ENCODE data around the gene LRP1B. TPM values are rescaled to one million over a fixed set of nuclear protein-coding genes. Genes with fewer than 3 reads are reported as not detected.

The LRP1B gene
- total and polyA plus RNA-seq, 8 donors: 0.03 to 1.6 (median 0.84) TPM

DNA sequence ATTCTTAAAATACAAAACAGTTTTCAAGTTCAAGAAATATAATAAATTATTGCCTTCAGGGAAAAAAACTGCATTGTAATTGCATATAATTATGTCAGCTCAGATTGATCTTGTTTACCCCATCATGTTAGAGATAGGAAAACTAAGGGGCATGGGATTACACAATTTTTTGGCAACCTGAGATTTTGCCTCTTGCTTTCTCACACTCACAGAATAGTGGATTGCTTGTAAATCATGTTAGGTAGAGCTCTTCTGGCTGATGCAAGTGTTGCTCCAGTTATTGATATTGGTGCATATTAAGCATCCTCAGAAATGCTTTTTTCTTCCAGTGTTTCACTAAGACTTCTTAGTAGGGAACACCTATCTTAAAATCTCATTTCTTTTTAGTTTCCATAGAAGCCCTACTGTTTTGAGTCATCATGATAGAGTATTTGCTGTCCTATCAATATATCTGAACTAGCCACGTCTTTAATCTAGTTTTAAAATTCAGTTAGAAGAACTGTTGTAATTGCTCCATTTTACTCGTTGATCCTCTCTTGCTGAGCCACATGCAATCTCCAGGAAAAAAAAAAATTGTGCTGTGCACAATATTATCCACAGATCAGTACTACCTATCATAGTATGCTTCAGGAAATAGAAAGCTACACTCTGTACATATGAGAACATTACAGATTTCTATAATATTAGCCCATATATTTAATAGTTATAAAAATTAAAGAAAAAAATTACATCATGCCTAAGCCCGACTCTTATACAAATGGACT lies 393.1 kb downstream of the LRP1B start:
- H3K9me3 ChIP-seq: no peaks in the 10 kb centered on the region
- no peak for DNase-seq
- H3K27ac ChIP-seq: no peak overlapping the region
- no peaks in the 10 kb centered on the region for H3K27me3 ChIP-seq
- TF ChIP-seq, protein P1, sequence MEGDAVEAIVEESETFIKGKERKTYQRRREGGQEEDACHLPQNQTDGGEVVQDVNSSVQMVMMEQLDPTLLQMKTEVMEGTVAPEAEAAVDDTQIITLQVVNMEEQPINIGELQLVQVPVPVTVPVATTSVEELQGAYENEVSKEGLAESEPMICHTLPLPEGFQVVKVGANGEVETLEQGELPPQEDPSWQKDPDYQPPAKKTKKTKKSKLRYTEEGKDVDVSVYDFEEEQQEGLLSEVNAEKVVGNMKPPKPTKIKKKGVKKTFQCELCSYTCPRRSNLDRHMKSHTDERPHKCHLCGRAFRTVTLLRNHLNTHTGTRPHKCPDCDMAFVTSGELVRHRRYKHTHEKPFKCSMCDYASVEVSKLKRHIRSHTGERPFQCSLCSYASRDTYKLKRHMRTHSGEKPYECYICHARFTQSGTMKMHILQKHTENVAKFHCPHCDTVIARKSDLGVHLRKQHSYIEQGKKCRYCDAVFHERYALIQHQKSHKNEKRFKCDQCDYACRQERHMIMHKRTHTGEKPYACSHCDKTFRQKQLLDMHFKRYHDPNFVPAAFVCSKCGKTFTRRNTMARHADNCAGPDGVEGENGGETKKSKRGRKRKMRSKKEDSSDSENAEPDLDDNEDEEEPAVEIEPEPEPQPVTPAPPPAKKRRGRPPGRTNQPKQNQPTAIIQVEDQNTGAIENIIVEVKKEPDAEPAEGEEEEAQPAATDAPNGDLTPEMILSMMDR (IDR thresholded peaks at IDR 0.05): no peak
- intact Hi-C loops (cut with DNase I): no loop called here
- no peaks in the 10 kb centered on the region for H3K4me1 ChIP-seq
- ATAC-seq: no peak
- H3K36me3 ChIP-seq: no peaks in the 10 kb centered on the region
- no peak overlapping the region for H3K4me3 ChIP-seq

DNA sequence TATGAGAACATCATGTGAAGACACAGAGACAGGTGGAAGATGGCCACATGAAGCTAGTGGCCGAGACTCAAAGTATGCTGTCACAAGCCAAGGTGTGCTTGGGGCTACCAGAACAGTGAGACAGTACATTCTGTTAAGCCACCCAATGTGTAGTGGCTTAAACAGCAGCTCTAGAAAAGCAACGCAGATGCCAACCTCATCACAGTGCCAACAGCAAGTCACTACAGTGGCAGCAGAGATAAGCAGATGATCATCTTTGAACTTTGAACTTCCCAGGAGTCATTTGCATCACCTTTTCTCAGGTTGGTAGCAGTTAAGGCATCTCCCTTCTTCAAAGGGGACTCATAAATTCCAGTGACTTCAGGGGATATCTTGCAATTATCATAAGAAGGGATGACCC lies 394.4 kb downstream of the LRP1B start:
- TF ChIP-seq, protein P1 (IDR thresholded peaks at IDR 0.05): no peak
- intact Hi-C loops (cut with DNase I): no loop called here
- ATAC-seq: no peak
- DNase-seq: no peak
- Histone ChIP-seq H3K4me3 (no peak overlapping the region), H3K27me3 (no peaks in the 10 kb centered on the region), H3K27ac (no peak overlapping the region), H3K4me1 (no peaks in the 10 kb centered on the region), H3K9me3 (no peaks in the 10 kb centered on the region), H3K36me3 (no peaks in the 10 kb centered on the region)

DNA sequence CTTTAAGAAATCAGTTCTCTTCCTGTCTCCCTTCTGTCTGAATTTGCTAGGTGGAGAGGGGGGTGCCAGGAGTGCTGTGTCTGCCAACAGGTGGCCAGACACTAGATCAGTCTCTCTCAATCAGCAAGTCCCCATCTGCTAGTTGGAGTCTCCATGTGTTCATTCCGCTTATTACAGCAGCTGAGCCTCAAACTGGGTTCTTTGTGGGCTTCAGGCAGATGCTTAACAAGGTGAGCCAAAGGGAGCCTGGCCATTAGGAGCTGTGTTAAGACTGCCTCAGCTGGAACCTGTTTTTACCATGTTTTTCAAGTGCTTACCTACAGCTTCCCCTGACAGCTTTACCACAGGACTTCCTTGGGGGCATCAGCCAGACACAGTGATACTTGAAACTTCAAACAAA lies 401.9 kb downstream of the LRP1B start:
- Histone ChIP-seq H3K27me3 (no peaks in the 10 kb centered on the region), H3K4me3 (no peak overlapping the region), H3K27ac (no peak overlapping the region), H3K36me3 (no peaks in the 10 kb centered on the region), H3K9me3 (no peaks in the 10 kb centered on the region), H3K4me1 (no peaks in the 10 kb centered on the region)
- TF ChIP-seq, protein P1 (IDR thresholded peaks at IDR 0.05): no peak
- no peak for ATAC-seq
- intact Hi-C loops (cut with DNase I): no loop called here
- DNase-seq: no peak

DNA sequence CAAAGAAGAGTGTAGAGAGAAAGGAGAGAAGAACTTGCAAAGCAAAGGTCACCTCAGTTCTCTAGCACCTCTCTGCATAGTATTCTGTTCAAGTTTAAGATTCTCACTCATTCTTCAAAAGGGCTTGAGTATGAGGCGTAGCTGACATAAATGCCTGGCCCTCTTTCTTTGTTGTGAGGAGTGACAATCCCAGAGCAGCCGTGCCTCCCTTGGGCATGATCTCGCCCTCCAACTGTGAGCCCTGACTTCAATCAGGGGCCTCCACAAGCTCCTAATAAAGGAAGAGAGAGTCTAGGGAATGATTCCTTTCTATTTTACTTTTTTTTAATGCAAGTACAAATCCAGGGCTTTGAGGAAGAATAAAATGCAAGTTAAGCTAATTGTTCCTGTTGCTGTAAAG lies 402.7 kb downstream of the LRP1B start:
- TF ChIP-seq, protein P1 (IDR thresholded peaks at IDR 0.05): no peak

DNA sequence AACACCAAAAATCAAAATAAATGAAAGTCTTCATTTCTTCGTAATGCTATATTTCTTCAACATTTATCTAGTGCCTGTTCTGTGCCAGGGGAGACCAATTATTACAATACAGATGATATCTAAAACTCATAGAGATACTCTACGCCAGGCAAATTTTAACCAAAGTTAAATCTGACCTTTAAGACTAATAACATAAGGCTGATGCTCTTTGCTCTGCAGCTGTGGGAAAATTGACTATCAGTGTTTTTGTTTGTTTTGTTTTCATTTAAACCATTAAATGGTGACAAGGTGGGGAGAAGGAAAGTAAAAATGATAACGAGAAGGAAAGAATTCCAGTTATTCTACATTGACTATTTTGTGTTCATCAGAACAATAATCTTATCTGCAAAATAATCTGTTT lies 406.4 kb downstream of the LRP1B start:
- no peaks in the 10 kb centered on the region for H3K9me3 ChIP-seq
- H3K27me3 ChIP-seq: no peaks in the 10 kb centered on the region
- TF ChIP-seq, protein P1 (IDR thresholded peaks at IDR 0.05): no peak
- no peak for DNase-seq
- intact Hi-C loops (cut with DNase I): no loop called here
- H3K36me3 ChIP-seq: no peaks in the 10 kb centered on the region
- no peak for ATAC-seq
- no peak overlapping the region for H3K4me3 ChIP-seq
- no peak overlapping the region for H3K27ac ChIP-seq
- no peaks in the 10 kb centered on the region for H3K4me1 ChIP-seq

More for the DNA sequence above, 402.7 kb downstream of the LRP1B start:
- intact Hi-C loops (cut with DNase I): no loop called here
- no peaks in the 10 kb centered on the region for H3K27me3 ChIP-seq
- no peaks in the 10 kb centered on the region for H3K9me3 ChIP-seq
- H3K36me3 ChIP-seq: no peaks in the 10 kb centered on the region
- ATAC-seq (no peak), DNase-seq (no peak)
- no peak overlapping the region for H3K27ac ChIP-seq
- no peaks in the 10 kb centered on the region for H3K4me1 ChIP-seq
- H3K4me3 ChIP-seq: no peak overlapping the region

All from left lung (tissue), 10 donors.